Ishikawa (cell line): ENCODE measurements around the gene DYRK1B.

Source experiments
- CEBPB ChIP-seq: IDR thresholded peaks from 2 replicates; pipeline ENCODE4 v1.6.1; 2012
- EP300 ChIP-seq: IDR thresholded peaks from 2 replicates; pipeline ENCODE4 v1.6.1; 2012; ENCODE audit warnings: borderline replicate concordance
- RAD21 ChIP-seq: IDR thresholded peaks from 2 replicates; pipeline ENCODE4 v1.6.1; 2012; ENCODE audit warnings: low read depth
- TAF1 ChIP-seq: IDR thresholded peaks from 2 replicates; pipeline ENCODE4 v1.6.1; 2012; ENCODE audit warnings: low read depth, mild to moderate bottlenecking
- TCF12 ChIP-seq: IDR thresholded peaks from 2 replicates; pipeline ENCODE4 v1.6.1; 2012; ENCODE audit warnings: low read depth
- TF ChIP-seq, protein P1 (sequence below): IDR thresholded peaks from 2 replicates; pipeline ENCODE4 v1.6.1; 2012; ENCODE audit warnings: low read depth, mild to moderate bottlenecking

DNA sequence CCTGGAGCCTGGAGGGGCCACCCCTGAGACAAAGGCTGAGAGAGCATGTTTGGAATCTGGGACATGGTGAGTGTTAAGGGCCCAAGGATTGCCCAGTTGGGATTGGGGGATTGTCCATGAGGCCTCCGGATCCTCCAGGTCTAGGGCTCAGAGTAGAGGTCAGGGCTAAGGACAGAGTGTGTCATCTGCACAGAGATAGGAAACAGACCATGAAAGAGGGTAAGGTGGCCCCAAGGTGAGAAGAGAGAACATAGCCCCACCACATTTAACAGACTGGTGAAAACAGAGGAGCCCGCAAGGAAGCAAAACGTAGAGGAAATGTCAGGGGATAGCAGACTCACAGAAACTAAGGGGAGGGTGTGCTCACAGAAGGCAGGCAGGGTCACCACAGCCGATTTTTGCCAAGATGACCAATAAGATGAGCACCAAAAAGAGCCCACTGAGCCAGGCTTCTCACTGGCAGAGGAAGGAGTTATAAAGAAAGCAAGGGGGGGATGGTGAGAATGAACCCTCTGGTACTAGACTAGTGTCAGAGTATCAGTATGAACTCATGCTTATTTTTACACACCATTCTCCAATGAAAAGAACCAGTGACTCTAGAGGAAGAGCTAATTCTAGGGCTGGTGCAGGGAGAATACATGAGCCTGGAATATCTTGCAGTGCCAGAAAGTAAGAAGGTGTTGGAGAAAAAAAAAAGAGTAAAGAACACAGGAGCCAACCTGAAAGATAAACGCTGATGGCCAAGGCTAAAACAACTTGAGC is 17.5 kb downstream of the DYRK1B start:
- TF ChIP-seq TCF12 (no peak), RAD21 (no peak), CEBPB (no peak), EP300 (no peak), TAF1 (no peak)
- TF ChIP-seq, protein P1, sequence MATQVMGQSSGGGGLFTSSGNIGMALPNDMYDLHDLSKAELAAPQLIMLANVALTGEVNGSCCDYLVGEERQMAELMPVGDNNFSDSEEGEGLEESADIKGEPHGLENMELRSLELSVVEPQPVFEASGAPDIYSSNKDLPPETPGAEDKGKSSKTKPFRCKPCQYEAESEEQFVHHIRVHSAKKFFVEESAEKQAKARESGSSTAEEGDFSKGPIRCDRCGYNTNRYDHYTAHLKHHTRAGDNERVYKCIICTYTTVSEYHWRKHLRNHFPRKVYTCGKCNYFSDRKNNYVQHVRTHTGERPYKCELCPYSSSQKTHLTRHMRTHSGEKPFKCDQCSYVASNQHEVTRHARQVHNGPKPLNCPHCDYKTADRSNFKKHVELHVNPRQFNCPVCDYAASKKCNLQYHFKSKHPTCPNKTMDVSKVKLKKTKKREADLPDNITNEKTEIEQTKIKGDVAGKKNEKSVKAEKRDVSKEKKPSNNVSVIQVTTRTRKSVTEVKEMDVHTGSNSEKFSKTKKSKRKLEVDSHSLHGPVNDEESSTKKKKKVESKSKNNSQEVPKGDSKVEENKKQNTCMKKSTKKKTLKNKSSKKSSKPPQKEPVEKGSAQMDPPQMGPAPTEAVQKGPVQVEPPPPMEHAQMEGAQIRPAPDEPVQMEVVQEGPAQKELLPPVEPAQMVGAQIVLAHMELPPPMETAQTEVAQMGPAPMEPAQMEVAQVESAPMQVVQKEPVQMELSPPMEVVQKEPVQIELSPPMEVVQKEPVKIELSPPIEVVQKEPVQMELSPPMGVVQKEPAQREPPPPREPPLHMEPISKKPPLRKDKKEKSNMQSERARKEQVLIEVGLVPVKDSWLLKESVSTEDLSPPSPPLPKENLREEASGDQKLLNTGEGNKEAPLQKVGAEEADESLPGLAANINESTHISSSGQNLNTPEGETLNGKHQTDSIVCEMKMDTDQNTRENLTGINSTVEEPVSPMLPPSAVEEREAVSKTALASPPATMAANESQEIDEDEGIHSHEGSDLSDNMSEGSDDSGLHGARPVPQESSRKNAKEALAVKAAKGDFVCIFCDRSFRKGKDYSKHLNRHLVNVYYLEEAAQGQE = no peak
